GM19372 (cell line): Measurements from ENCODE around the gene LRRC53.

Experiments
- ATAC-seq: cut with Tn5 transposase; IDR thresholded peaks from one replicate; pipeline ENCODE4 v1.9.1; 2021; ENCODE audit warnings: mild to moderate bottlenecking, low read depth, moderate library complexity; ENCODE audit not compliant: unreplicated experiment

The LRRC53 gene

GRCh38 chr1:74512170-74512915 is at the start of gene LRRC53:
LRRC53 (minus strand) TSS chr1:74512611; CDS start chr1:74483349, 29,262 bp downstream.
- no peak for ATAC-seq

DNA sequence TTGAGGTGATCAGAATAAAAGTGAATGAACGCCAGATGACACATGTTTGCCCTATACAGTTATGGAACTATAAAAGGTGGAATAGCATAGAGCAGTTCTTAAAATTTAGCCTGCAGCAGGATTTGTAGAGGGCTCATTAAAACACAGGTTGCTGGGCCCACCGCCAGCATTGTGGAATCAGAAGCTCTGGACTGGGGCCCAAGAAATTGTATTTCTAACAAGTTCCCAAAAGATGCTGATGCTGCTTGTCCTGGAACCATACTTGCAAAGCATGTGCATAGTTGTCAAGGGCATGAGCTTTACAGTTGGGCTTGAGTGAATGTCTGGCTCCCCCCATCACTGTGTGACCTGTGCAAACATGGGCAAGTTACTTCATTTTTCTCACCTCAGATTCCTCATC is 37.5 kb upstream of the LRRC53 start:
- no peak for ATAC-seq

- no peak for ATAC-seq
These were observed 36.7 kb upstream of the LRRC53 start for GRCh38 chr1:74548961-74549750.

DNA sequence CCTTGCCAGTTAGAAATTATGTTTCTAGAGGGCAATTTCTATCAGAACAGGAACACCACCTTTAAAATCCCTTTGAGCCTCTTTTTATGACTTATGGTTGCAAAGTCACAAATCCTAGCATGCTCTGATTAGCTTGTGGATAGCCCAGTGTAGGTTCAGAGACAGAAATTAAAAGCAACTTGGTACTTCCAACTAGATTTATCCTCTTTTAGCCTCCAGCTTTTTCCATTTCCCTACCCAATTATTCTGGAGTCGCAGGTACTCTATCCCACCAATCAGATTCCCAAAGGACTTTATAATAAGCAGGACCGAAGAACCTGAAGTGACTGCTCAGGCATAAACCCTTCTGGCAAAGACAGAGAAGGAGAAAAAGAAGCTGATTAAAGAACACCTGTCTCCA is 33.4 kb upstream of the LRRC53 start:
- no peak for ATAC-seq

GRCh38 chr1:74534241-74534640 is 21.8 kb upstream of the LRRC53 start:
- ATAC-seq: no peak

GRCh38 chr1:74531796-74532195 is 19.4 kb upstream of the LRRC53 start:
- no peak for ATAC-seq

- ATAC-seq: no peak
These were observed 18.5 kb upstream of the LRRC53 start for GRCh38 chr1:74530892-74531291.

- ATAC-seq: no peak
These were observed 15.7 kb upstream of the LRRC53 start for GRCh38 chr1:74528123-74528522.

DNA sequence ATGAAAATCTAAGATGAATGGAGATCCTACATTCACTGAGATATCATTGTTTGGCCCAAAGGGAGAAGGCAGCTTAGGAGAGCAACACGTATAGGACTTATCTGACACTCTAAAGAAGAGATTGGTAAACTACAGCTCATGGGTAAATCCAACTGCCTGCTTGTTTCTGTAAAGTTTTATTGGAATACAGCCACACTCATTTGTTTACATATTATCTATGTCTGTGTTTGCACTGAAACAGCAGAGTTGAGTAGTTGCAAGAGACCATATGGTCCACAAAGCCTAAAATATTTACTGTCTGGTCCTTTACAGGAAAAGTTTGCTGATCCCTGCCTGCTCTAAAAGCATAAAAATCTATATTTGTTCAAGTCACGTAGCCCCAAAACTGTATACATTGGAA is 14.3 kb upstream of the LRRC53 start:
- no peak for ATAC-seq

GRCh38 chr1:74523873-74524480 is 11.6 kb upstream of the LRRC53 start:
- ATAC-seq: no peak

DNA sequence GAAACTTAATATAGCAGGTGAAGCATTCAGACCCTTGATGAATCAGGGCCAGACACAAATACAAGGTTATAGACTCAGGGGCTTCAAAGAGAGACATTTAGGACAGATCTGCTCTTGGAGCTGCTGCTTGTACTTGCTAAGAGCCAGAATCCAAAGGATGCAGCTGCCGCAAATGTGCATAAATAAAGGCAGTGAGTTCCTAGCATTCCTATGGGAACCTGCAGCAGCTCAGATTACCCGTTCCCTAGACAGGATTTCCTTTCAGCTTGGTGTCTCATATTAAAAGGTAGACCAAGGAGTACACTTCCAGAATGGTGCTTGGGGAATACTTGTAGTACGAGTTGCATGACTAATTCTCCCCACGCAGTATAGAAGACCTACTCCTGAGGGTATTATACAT is 9.7 kb upstream of the LRRC53 start:
- ATAC-seq: no peak

GRCh38 chr1:74517599-74518051 is 5.2 kb upstream of the LRRC53 start:
- ATAC-seq: peak; percentile 76

DNA sequence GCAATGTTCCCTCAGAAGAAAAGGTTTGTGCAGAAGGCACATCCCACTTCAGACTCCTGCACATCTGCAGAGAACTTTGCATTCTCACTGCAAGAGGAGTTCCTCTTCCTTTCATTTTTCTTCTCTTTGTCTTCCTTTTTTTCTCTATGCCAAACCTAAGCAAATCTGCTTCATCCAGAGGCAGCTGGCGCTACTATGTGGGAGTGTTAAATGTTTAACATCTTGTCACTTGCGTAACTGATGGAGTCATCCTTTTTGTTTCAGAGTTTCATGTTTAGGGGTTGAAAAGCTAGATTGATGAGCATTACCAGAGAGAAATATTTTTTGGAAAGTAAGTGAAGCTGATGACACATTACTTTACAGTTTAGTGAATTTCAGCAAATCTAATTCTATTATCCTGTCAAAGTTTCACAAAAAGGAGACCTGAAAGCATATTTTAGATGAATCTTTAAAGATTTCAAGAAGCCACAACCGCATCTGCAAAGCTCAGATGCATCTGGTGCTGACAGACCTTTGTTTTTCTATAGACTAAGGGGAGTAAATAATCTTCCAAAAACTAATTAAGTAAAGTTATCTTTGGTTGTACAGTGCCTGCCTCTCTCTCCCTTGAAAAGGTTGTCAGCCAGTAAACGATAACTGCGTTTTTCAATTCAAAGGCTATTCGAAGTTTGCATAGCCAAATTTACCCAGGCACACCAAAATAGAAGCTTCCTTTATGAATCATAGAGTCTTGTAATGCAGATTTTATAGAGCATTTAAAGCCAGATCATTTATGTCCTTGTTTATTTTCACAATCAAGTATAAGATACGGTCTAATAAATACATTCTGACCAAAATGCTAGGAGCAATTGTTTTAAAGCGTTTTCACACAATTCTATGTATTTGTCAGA is 1.2 kb upstream of the LRRC53 start:
- no peak for ATAC-seq

- ATAC-seq: no peak
These were observed 4.0 kb downstream of the LRRC53 start for GRCh38 chr1:74508449-74508848.

GRCh38 chr1:74505928-74506710 is 6.3 kb downstream of the LRRC53 start:
- no peak for ATAC-seq

DNA sequence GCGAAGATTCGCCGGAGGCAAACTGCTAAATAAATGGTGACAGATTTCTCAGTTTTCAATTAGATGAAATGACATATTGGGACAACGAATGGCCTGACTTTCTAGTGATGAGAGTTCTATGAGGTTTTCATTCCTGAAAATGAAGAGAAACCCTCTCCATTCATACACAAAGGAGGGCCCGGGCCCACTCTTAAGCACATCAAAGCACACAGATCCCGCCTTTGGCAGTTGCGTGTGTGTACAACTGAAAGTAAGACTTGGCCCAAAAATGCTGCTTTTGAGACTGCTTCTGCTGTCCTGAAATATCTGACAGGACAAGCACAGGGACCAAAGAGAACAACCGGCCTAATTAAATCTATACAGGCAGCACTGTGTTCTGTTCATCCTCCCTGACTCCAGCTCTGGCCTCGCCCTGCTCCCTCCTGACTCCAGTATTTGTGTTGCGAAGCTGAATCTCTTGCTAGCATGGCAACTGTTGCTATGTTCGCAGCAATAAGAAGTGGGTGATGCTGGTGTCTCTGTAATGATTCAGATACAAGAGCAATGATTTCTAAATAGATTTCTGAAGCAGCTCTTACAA is 7.4 kb downstream of the LRRC53 start:
- no peak for ATAC-seq

DNA sequence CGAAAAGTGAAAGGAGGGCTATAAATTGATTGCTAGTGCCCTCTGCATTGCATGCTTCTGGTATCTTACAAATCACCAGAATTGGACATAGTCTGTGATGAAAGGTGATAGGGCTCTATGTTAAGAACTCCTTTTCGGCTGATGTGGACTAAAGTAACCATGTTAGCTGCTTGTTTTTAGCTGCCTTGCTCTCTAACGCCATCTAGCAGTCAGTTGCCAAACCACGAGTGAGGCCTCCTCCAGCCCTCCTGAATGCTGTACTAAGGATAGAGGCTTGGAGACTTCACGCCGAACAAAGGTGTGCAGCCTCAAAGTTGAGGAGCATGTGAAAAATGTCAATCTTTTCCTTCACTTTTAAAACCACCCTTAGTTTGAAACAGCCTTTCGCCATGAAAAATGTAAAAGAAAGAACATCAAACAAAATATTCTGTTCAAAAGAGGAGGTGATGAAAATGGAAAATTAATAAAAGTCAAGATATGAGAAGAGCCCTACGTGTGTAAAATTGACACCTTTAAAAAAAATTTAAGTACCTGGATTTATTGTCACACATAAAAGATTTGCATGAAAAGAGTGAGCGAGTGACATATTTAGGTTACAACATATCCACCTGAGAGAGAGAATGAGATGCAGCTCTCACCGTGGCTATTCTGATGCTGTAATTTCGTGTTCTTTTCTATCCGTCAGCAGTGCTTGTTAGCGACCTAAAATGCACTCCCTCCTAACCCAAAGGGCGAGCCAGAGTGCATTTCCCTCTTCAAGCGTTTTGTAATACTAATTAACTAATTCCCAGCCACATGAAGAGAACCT is 8.1 kb downstream of the LRRC53 start:
- ATAC-seq: peak; percentile 89

DNA sequence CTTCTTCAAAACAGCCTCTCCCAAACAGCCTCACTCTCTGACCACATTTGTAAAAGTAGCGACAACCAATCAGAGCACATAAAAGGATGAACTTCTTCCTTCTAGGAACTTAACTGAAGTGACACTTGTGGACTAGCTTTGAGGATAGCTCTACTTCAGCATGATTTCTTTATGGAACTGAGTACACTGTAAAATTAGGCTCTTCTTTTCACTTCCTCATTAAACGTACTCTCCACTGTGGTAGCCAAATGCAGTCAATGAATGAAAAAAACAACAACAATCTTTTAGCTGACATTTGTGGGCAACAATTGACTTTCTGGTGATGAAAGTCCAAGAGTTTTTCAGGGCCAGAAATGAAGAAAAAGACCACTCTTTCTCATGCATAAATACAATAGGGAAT is 9.6 kb downstream of the LRRC53 start:
- no peak for ATAC-seq
